ENCODE results near the gene ANG. TPM values are rescaled to one million over a fixed set of nuclear protein-coding genes. Genes with fewer than 3 reads are reported as not detected.

Gene ANG
- total RNA-seq, 1 donor from 2014 or later, result 4.2 TPM

DNA sequence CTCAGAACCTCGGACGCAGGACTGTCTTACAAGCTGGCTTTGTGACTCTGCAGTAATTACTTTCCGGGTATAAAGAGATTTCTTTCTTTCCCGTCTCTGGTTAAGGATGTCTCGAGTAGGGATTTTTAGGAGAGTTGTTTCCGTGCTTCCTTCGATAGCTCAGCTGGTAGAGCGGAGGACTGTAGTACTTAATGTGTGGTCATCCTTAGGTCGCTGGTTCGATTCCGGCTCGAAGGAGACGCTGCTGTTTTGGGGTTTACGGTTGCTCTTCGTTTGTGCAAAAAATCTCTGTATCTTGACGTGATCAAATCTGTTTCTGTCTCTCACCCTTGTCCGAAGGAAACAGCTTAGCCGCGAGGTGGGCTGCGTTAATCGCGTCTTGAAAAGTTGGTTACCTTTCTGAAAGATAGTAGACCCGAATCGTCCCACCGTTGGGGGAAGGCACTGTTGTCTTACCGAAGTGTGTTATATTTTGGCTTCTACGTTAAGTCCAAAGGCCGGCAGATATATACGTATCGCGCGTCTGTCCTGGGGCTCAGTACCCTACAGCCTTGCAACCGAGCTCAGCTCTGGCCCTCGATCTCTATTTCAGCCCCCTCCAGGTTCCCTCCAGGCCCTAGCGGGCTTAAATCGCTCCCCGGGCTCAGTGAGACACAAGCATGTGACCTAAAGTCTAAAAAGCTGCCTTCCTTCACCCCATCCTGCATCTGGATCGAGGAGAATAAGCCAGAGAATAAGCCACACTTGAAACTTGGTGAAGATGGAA lies 5.3 kb upstream of the ANG start:
- TF ChIP-seq, protein P1, sequence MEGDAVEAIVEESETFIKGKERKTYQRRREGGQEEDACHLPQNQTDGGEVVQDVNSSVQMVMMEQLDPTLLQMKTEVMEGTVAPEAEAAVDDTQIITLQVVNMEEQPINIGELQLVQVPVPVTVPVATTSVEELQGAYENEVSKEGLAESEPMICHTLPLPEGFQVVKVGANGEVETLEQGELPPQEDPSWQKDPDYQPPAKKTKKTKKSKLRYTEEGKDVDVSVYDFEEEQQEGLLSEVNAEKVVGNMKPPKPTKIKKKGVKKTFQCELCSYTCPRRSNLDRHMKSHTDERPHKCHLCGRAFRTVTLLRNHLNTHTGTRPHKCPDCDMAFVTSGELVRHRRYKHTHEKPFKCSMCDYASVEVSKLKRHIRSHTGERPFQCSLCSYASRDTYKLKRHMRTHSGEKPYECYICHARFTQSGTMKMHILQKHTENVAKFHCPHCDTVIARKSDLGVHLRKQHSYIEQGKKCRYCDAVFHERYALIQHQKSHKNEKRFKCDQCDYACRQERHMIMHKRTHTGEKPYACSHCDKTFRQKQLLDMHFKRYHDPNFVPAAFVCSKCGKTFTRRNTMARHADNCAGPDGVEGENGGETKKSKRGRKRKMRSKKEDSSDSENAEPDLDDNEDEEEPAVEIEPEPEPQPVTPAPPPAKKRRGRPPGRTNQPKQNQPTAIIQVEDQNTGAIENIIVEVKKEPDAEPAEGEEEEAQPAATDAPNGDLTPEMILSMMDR (IDR thresholded peaks at IDR 0.05), result no peak
- peaks cover 13 to 35% of the 10 kb centered on the region in 2 donors for H3K4me1 ChIP-seq
- no peaks in the 10 kb centered on the region for H3K36me3 ChIP-seq
- intact Hi-C loops (cut with DNase I), result loop anchor here (2.0 to 5.0 kb wide), 7 partner anchors 51 to 793 kb away; partner anchors contain the start of genes HNRNPC, PARP2, RAB2B and SUPT16H
- DNase-seq (ENCODE audit: low spot score in 2 of 2), result peak in 1 of 2 donors; percentile 88
- peak overlapping the region; percentile 89 to 94 for H3K4me3 ChIP-seq
- no peaks in the 10 kb centered on the region for H3K27me3 ChIP-seq
- peak overlapping the region; percentile 100 for H3K27ac ChIP-seq
- H3K9me3 ChIP-seq, result no peaks in the 10 kb centered on the region

DNA sequence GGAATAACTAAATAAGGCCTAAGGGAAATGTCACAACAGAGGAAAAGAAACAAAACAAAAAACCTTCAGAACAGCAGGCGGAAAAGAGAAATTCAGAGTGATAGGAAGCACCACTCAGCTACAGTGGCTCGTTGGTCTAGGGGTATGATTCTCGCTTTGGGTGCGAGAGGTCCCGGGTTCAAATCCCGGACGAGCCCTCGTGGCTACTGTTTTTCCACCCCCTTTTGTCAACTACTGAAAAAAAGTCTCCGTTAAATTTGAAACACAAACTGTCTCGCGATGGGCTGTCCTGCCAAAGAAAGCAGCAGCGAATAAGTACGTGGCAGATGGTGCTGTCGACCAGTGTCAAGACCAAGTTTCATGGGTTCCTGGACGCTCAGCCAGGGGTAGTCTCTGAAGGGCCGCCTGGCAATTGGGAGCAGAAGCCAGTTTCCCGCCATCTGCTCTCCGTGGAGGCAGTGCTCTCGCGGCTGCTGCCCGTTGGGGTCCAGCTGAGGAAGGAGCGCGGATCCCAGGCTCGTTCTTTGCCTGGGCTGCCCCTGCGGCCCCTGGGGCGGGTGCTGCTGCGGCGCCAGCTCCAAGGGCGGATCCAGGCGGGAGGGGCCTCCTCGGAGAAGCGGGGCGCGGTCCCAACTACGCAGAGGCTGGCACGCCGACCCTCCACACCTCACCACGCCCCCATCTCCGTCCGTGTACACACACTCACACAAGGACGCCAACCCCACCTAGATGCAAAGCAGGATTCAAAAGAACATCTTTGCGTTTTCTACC lies 4.5 kb upstream of the ANG start, which contains the start of gene RNASE4:
TSS of gene RNASE4 (plus strand) at position 670 of the 771 bp plus-strand sequence. CDS start 14,812 bp downstream, outside the sequence.
- peaks cover 13 to 35% of the 10 kb centered on the region in 2 donors for H3K4me1 ChIP-seq
- intact Hi-C loops (cut with DNase I), result loop anchor here (1.0 to 5.0 kb wide), 11 partner anchors 51 to 793 kb away; partner anchors contain the start of genes HNRNPC, PARP2, PIP4P1 and RAB2B

DNA sequence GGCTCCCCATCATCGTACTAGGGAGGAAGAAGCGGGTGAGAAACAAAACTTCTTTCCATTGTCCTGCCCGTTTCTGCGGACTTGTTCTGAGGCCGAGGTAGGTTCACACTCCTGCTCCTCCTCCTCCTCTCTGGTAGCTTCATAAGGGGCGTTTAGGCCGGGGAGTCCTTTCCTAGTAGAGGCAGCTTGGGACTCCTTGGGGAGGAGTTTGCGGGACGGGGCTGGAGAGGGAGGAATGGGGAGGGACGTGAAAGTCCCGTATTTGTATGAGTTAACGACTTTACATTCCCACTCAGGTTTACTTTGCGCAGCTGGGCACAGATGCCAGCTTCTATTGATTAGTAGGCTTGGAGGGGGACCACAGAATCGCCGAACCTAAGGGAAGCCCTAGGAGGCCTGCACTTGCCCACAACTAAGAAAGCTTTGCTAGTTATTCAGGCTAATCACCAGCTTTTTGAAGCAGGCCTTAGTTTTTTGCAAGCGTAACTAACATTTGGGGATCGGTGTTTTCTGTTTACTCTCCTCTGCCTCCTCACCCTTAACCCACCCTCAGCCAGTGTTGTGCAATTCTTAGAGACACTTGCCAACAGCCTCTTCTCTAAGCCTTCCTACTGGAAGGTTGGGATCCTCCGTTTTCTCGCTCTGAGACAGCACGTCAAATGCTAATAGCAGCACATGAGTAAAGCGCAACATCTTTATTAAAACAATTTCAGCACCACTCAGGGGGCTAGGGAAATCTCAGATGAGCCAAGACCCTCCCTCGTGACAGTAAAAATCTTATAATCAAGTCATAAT lies 3.7 kb upstream of the ANG start:
- Histone ChIP-seq H3K27ac (peak overlapping the region; percentile 100), H3K4me3 (peak overlapping the region; percentile 89 to 94), H3K9me3 (no peaks in the 10 kb centered on the region), H3K27me3 (no peaks in the 10 kb centered on the region), H3K4me1 (peaks cover 13 to 32% of the 10 kb centered on the region in 2 donors), H3K36me3 (no peaks in the 10 kb centered on the region)
- peak in 1 of 2 donors; percentile 76 for DNase-seq (ENCODE audit: low spot score in 2 of 2)
- TF ChIP-seq, protein P1 (IDR thresholded peaks at IDR 0.05), result no peak
- intact Hi-C loops (cut with DNase I), result loop anchor here (1.0 to 5.0 kb wide), 6 partner anchors 76 to 697 kb away; partner anchors contain the start of genes PIP4P1, SUPT16H, TEP1 and TMEM253

More for the DNA sequence above, 4.5 kb upstream of the ANG start, which contains the start of gene RNASE4:
- Histone ChIP-seq H3K27me3 (no peaks in the 10 kb centered on the region), H3K36me3 (no peaks in the 10 kb centered on the region), H3K4me3 (peak within 1 kb of the TSS; percentile 89 to 94), H3K9me3 (no peaks in the 10 kb centered on the region), H3K27ac (peak within 1 kb of the TSS; percentile 100)
- DNase-seq (ENCODE audit: low spot score in 2 of 2), result peak; percentile 52 to 91
- TF ChIP-seq, protein P1 (IDR thresholded peaks at IDR 0.05), result no peak

DNA sequence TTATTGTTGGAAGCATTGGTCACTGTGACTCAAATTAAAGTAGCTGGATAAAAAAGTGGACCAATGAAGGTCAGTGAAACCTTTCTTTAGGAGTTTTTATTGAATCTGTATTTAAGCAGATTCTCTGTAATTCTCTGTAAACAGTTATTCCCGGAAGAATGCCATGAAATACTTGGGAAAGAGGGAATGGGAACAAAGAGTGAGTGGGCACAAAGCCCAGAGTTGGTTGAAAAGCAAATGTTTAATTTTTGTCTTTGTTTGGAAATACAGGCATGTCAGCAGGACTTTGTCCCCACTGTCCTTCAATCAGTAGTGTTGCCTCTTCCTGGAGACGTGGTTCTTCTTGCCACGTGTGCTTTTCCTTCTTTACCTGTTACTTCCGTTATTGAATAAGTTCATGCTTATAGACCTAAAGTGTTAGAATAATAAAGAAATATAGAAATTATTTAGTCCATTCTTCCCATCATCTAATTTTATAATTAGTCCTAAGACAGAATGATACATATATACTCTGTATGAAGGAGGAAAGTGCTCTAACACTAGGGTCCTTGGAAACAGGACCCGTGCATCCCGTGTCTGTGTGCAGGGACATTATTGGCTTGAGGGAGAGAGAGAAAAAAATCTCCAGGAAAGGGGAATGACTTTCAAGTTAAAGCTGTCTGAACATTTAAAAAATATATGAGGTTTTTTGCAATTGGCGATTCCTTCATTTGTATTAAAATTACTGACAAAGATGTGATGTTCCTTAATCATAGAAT lies 2.0 kb upstream of the ANG start:
- Histone ChIP-seq H3K4me1 (peaks cover 6 to 20% of the 10 kb centered on the region in 2 donors), H3K36me3 (no peaks in the 10 kb centered on the region), H3K4me3 (peak overlapping the region in 1 of 2 donors; percentile 94), H3K27me3 (no peaks in the 10 kb centered on the region), H3K9me3 (no peaks in the 10 kb centered on the region), H3K27ac (peak overlapping the region; percentile 100)
- DNase-seq (ENCODE audit: low spot score in 2 of 2), result no peak
- intact Hi-C loops (cut with DNase I), result no loop called here
- TF ChIP-seq, protein P1 (IDR thresholded peaks at IDR 0.05), result no peak
